HFFc6 (cell line): ENCODE data around the gene DUS2. TPM values are rescaled to one million over a fixed set of nuclear protein-coding genes. Genes with fewer than 3 reads are reported as not detected.

Experiments
- DNase-seq: peaks from one replicate; pipeline ENCODE4 v3.0.0-alpha.2; 2018
- H3K27ac Mint-ChIP-seq: 2 replicates; pipeline ENCODE4 v1.8.0; 2020; ENCODE audit warnings: mild to moderate bottlenecking, mixed read lengths
- H3K27me3 Mint-ChIP-seq: 2 replicates; pipeline ENCODE4 v1.8.0; 2021; ENCODE audit warnings: mild to moderate bottlenecking, moderate library complexity, mixed read lengths; ENCODE audit not compliant: insufficient read depth
- H3K36me3 Mint-ChIP-seq: 2 replicates; pipeline ENCODE4 v1.8.0; 2021; ENCODE audit warnings: low read depth, mixed read lengths
- H3K4me1 Mint-ChIP-seq: 2 replicates; pipeline ENCODE4 v1.8.0; 2020; ENCODE audit warnings: low read depth, mixed read lengths
- H3K4me3 Mint-ChIP-seq: 2 replicates; pipeline ENCODE4 v1.8.0; 2020; ENCODE audit warnings: mild to moderate bottlenecking, moderate library complexity, mixed read lengths
- H3K9me3 Mint-ChIP-seq: 2 replicates; pipeline ENCODE4 v1.8.0; 2020; ENCODE audit warnings: mild to moderate bottlenecking, mixed read lengths
- CTCF ChIP-seq: fragments of 200-600 bp; sonication (generic); IDR thresholded peaks from 2 replicates; pipeline ENCODE4 v1.5.0; 2021; ENCODE audit warnings: antibody characterized with exemption, mild to moderate bottlenecking
- long read RNA-seq: library from polyadenylated mRNA; unstranded; transcript quantifications from one replicate; pipeline ENCODE4 v2.0.0, GENCODE V29; 2019
- total RNA-seq, 6 experiments: library from RNA; stranded (reverse); fragmentation: NEBNext Ultra II Directional; extraction: Animal tissue kit (Norgen Biotek cat#: 25700); gene quantifications; 2 replicates in 1 of 6; 3 replicates in 5 of 6; pipeline ENCODE4 v1.2.3, GENCODE V29; 2021

The DUS2 gene
- total RNA-seq = 10 to 100 TPM; 13.3 to 17.4 (median 15.9) TPM
- long read RNA-seq, transcript DUS2-207 (17 exons, 2,310 nt) = major isoform, 21 of 28 reads
- long read RNA-seq, partial matches to known transcripts = 1 of 28 reads
- long read RNA-seq, other reads (novel, unspliced or antisense) = 2 of 28 reads

DNA sequence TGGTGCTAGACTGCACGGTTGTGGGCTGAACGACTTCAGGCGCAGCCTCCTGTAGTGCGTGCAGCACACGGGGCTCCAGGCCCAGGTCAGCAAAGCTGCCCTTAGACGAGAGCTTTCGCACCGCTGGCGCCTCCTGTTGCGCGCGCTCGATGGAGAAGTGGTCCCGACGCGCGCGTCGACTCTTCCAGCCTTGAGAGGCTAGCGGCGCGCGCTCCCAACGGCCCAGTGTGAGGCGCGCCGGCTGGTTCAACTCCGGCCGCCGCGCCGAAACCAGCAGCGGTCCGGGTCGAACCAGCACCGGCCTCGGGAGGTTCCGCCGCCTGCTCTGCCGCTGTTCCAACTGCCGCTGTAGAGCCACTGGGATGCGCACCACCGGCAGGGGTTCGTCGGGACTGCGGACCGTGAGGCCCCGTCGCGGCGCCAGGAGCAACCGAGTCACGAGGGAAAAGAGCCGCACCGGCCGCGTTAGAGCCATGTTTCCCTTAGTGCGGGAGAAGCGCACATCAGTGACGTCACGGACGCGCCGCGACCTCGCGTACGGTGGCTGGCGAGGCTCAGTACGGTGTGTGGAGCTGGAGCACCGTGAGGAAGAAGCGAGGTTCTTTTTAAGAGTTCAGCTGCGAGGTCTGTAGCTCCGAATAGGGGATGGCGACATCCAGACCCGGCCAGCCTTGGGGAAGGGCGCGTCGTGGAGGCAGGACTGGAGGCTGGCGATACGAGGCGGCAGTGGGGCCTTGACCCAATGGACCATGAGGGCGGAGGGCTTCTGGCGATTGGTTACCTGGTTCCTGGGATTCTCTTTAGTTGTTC lies at the start of gene DUS2, which contains the start of gene DDX28:
Gene DUS2 (plus strand): TSS at position 557 of the 810 bp plus-strand sequence. CDS start 14,740 bp downstream, outside the sequence.
Gene DDX28 (minus strand): TSS at position 505 of the 810 bp plus-strand sequence. CDS start 30 bp downstream, at position 475.
- peak within 1 kb of the TSS; percentile 96 for H3K27ac Mint-ChIP-seq
- peaks cover 21% of the 10 kb centered on the region for H3K36me3 Mint-ChIP-seq
- peak; percentile 86 for DNase-seq
- TF ChIP-seq CTCF = no peak
- H3K4me3 Mint-ChIP-seq = peak within 1 kb of the TSS; percentile 98
- H3K4me1 Mint-ChIP-seq = peaks cover 14% of the 10 kb centered on the region
- no peaks in the 10 kb centered on the region for H3K9me3 Mint-ChIP-seq
- no peaks in the 10 kb centered on the region; the same call in 1 of the 2 replicates for H3K27me3 Mint-ChIP-seq

- Mint-ChIP-seq H3K4me1 (no peaks in the 10 kb centered on the region), H3K27ac (no peak overlapping the region), H3K36me3 (no peaks in the 10 kb centered on the region), H3K27me3 (peaks cover 17% of the 10 kb centered on the region), H3K4me3 (no peak overlapping the region), H3K9me3 (no peaks in the 10 kb centered on the region)
- no peak for DNase-seq
- TF ChIP-seq CTCF = no peak
These were observed 47.6 kb upstream of the DUS2 start for GRCh38 chr16:67975321-67976105.

DNA sequence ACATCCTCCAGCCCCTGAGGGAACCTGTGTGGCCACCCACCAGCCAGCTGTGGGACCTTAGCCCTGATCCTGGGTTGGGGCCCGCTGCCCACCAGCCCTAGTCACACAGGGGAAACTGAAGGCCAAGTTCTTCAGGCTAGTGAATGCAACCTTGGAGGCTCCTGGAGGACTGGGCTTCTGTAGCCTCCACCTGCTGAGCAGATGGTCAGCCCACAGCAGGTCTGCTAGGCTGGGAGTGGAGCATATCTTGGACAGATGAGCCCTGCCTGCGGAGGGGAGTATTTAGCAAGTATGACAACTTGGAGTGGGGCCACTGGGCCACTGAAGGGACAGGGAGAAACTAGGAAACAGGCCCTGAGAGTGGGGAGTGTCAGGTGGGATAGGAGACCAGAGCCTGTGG lies 46.9 kb upstream of the DUS2 start:
- no peaks in the 10 kb centered on the region for H3K36me3 Mint-ChIP-seq

GRCh38 chr16:67977005-67977404 lies 46.1 kb upstream of the DUS2 start:
- Mint-ChIP-seq H3K9me3 (no peaks in the 10 kb centered on the region), H3K4me3 (no peak overlapping the region), H3K36me3 (no peaks in the 10 kb centered on the region), H3K27me3 (peaks cover 15% of the 10 kb centered on the region), H3K27ac (no peak overlapping the region), H3K4me1 (no peaks in the 10 kb centered on the region)
- no peak for DNase-seq
- no peak for TF ChIP-seq CTCF

More for the DNA sequence above, 46.9 kb upstream of the DUS2 start:
- Mint-ChIP-seq H3K4me3 (no peak overlapping the region), H3K9me3 (no peaks in the 10 kb centered on the region), H3K27me3 (peaks cover 16% of the 10 kb centered on the region), H3K4me1 (no peaks in the 10 kb centered on the region), H3K27ac (no peak overlapping the region)
- no peak for TF ChIP-seq CTCF
- no peak for DNase-seq

GRCh38 chr16:67977469-67978227 lies 45.4 kb upstream of the DUS2 start:
- DNase-seq = no peak
- Mint-ChIP-seq H3K36me3 (no peaks in the 10 kb centered on the region; the same call in 1 of the 2 replicates), H3K27me3 (peaks cover 15% of the 10 kb centered on the region), H3K4me3 (no peak overlapping the region), H3K27ac (no peak overlapping the region), H3K4me1 (no peaks in the 10 kb centered on the region), H3K9me3 (no peaks in the 10 kb centered on the region)
- TF ChIP-seq CTCF = no peak
